Lower leg skin (tissue), 4 donors: ENCODE results near the gene ANXA11. TPM values are rescaled to one million over a fixed set of nuclear protein-coding genes. Genes with fewer than 3 reads are reported as not detected.

ENCODE experiments used
- DNase-seq, 2 donors: peaks; one replicate each; pipeline ENCODE4 v3.0.0-alpha.2; 2019; ENCODE audit warnings: low spot score in 2 of 2
- H3K4me3 ChIP-seq: fragments of 200-600 bp; sonication (generic); 2 replicates; pipeline ENCODE4 v1.5.1; 2017; ENCODE audit warnings: mild to moderate bottlenecking, low read depth; ENCODE audit not compliant: poor library complexity, severe bottlenecking
- POLR2A ChIP-seq, 2 donors: fragments of 450-650 bp; IDR thresholded peaks; one replicate each; pipeline ENCODE4 v1.6.1; 2016 to 2017; ENCODE audit warnings: antibody characterized with exemption in 2 of 2, mild to moderate bottlenecking in 1 of 2, moderate library complexity in 1 of 2
- WGBS, 2 donors: methylation state at CpG; one replicate each; pipeline ENCODE4 v1.1.5; 2018; 5-methylcytosine and 5-hydroxymethylcytosine counted together
- intact Hi-C: fragments of 100-400 bp; cut with DNase I; formaldehyde crosslinking; loops from one replicate; pipeline ENCODE4 v1.15.0; 2023; ENCODE audit warnings: low total_unique reads
- total RNA-seq, 4 donors: library from RNA; depleted of rRNA; stranded (reverse); fragments of >200 nt; gene quantifications; one replicate each; pipeline ENCODE4 v1.1.0, GENCODE V29; 2016
- TF ChIP-seq, protein P1 (sequence below), 3 donors: fragments of 450-650 bp; IDR thresholded peaks; one replicate each; pipeline ENCODE4 v1.5.1; 2016; ENCODE audit warnings: antibody characterized with exemption in 3 of 3, mild to moderate bottlenecking in 3 of 3, moderate library complexity in 2 of 3

The ANXA11 gene
- total RNA-seq, 4 donors from 2014 or later = 68.4 to 109 (median 100) TPM

DNA sequence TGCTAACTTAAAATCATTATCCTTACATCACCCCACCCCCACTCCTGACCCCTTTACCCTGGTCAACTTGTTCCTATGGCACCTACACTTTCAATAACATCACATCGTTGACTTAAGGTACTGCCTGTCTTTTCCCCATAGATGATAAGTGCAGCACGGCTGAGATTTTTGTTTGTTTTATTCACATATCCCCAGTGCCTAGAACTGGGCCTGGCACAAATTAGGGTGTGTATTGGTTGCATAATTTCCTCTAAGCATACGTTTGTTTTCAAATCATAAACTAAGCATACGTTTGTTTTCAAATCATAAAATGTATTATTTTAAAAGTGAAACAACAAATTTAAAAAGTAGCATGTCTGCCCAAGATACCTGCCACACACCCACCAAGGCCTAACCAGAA lies 35.3 kb downstream of the ANXA11 start:
- WGBS, 2 donors = 53 to 56% methylated on average over 4 of the region's 4 CpGs
- TF ChIP-seq, protein P1, sequence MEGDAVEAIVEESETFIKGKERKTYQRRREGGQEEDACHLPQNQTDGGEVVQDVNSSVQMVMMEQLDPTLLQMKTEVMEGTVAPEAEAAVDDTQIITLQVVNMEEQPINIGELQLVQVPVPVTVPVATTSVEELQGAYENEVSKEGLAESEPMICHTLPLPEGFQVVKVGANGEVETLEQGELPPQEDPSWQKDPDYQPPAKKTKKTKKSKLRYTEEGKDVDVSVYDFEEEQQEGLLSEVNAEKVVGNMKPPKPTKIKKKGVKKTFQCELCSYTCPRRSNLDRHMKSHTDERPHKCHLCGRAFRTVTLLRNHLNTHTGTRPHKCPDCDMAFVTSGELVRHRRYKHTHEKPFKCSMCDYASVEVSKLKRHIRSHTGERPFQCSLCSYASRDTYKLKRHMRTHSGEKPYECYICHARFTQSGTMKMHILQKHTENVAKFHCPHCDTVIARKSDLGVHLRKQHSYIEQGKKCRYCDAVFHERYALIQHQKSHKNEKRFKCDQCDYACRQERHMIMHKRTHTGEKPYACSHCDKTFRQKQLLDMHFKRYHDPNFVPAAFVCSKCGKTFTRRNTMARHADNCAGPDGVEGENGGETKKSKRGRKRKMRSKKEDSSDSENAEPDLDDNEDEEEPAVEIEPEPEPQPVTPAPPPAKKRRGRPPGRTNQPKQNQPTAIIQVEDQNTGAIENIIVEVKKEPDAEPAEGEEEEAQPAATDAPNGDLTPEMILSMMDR (IDR thresholded peaks at IDR 0.05) = no peak
- no peak for TF ChIP-seq POLR2A (IDR thresholded peaks at IDR 0.05)
- intact Hi-C loops = no loop called here

GRCh38 chr10:80168679-80169380 lies 36.5 kb downstream of the ANXA11 start:
- no peak overlapping the region for H3K4me3 ChIP-seq
- intact Hi-C loops = no loop called here
- no peak for DNase-seq
- TF ChIP-seq, protein P1 (IDR thresholded peaks at IDR 0.05) = no peak
- TF ChIP-seq POLR2A (IDR thresholded peaks at IDR 0.05) = no peak
- WGBS, 2 donors = 77 to 85% methylated on average over 11 to 12 of the region's 13 CpGs

More for the DNA sequence above, 35.3 kb downstream of the ANXA11 start:
- no peak overlapping the region for H3K4me3 ChIP-seq
- no peak for DNase-seq

- intact Hi-C loops = no loop called here
- DNase-seq = no peak
- TF ChIP-seq, protein P1 (IDR thresholded peaks at IDR 0.05) = no peak
- no peak for TF ChIP-seq POLR2A (IDR thresholded peaks at IDR 0.05)
- WGBS, 2 donors = 52 to 66% methylated on average over 7 of the region's 7 CpGs
- H3K4me3 ChIP-seq = no peak overlapping the region
These were observed 37.2 kb downstream of the ANXA11 start for GRCh38 chr10:80168162-80168511.

GRCh38 chr10:80167471-80168161 lies 37.7 kb downstream of the ANXA11 start:
- 58 to 67% methylated on average over 8 of the region's 8 CpGs for WGBS, 2 donors
- intact Hi-C loops = no loop called here
- no peak for DNase-seq
- no peak for TF ChIP-seq POLR2A (IDR thresholded peaks at IDR 0.05)
- TF ChIP-seq, protein P1 (IDR thresholded peaks at IDR 0.05) = no peak
- no peak overlapping the region for H3K4me3 ChIP-seq

- 89 to 93% methylated on average over 25 to 28 of the region's 28 CpGs for WGBS, 2 donors
- no peak for DNase-seq
- intact Hi-C loops = no loop called here
- TF ChIP-seq POLR2A (IDR thresholded peaks at IDR 0.05) = no peak
- TF ChIP-seq, protein P1 (IDR thresholded peaks at IDR 0.05) = no peak
- no peak overlapping the region for H3K4me3 ChIP-seq
These were observed 38.5 kb downstream of the ANXA11 start for GRCh38 chr10:80166581-80167470.
